Trophoblast cell (in vitro differentiated cells and primary cell): ENCODE results near the gene PSMG3.

ENCODE experiments used
- DNase-seq, 2 donors: peaks; one replicate each; pipeline ENCODE4 v3.0.0-alpha.2; 2016
- H2AFZ ChIP-seq: 2 replicates; pipeline ENCODE4 v1.6.1; 2013; ENCODE audit warnings: low read length, moderate library complexity, mild to moderate bottlenecking; ENCODE audit not compliant: insufficient read depth, poor library complexity
- H2AK5ac ChIP-seq: 2 replicates; pipeline ENCODE4 v1.6.1; 2013; ENCODE audit warnings: mild to moderate bottlenecking, low read length
- H2BK120ac ChIP-seq: 2 replicates; pipeline ENCODE4 v1.6.1; 2013; ENCODE audit warnings: low read length, mild to moderate bottlenecking, moderate library complexity; ENCODE audit not compliant: insufficient read depth, poor library complexity
- H2BK12ac ChIP-seq: 2 replicates; pipeline ENCODE4 v1.6.1; 2013; ENCODE audit warnings: mild to moderate bottlenecking, low read length, moderate library complexity
- H2BK5ac ChIP-seq: 2 replicates; pipeline ENCODE4 v1.6.1; 2013; ENCODE audit warnings: low read length, low read depth, moderate library complexity, mild to moderate bottlenecking; ENCODE audit not compliant: poor library complexity
- H3K14ac ChIP-seq: 2 replicates; pipeline ENCODE4 v1.6.1; 2013; ENCODE audit warnings: mild to moderate bottlenecking, low read length
- H3K18ac ChIP-seq: 2 replicates; pipeline ENCODE4 v1.6.1; 2013; ENCODE audit warnings: mild to moderate bottlenecking, low read length
- H3K23ac ChIP-seq: 2 replicates; pipeline ENCODE4 v1.6.1; 2013; ENCODE audit warnings: low read length
- H3K27ac ChIP-seq: 2 replicates; pipeline ENCODE4 v1.5.1; 2013; ENCODE audit warnings: low read depth, mild to moderate bottlenecking, inconsistent platforms, low read length, moderate library complexity
- H3K27me3 ChIP-seq: 2 replicates; pipeline ENCODE4 v1.6.1; 2013; ENCODE audit warnings: inconsistent platforms, mild to moderate bottlenecking, low read length, moderate library complexity; ENCODE audit not compliant: insufficient read depth
- H3K36me3 ChIP-seq, 2 experiments: 1 replicate in 1 of 2; 2 replicates in 1 of 2; pipeline ENCODE4 v1.6.1; 2013; ENCODE audit warnings: low read length in 2 of 2, mild to moderate bottlenecking in 2 of 2, moderate library complexity in 1 of 2; ENCODE audit not compliant: insufficient read depth in 2 of 2, control insufficient read depth in 1 of 2
- H3K4ac ChIP-seq: 2 replicates; pipeline ENCODE4 v1.6.1; 2013; ENCODE audit warnings: low read depth, mild to moderate bottlenecking, low read length, moderate library complexity
- H3K4me1 ChIP-seq, 2 experiments: 1 replicate in 1 of 2; 2 replicates in 1 of 2; pipeline ENCODE4 v1.6.1; 2013; ENCODE audit warnings: low read length in 2 of 2, mild to moderate bottlenecking in 2 of 2, moderate library complexity in 1 of 2; ENCODE audit not compliant: insufficient read depth in 2 of 2, control insufficient read depth in 1 of 2
- H3K4me2 ChIP-seq: 2 replicates; pipeline ENCODE4 v1.6.1; 2013; ENCODE audit warnings: inconsistent platforms, mild to moderate bottlenecking, low read length, moderate library complexity
- H3K4me3 ChIP-seq: 2 replicates; pipeline ENCODE4 v1.5.1; 2013; ENCODE audit warnings: mild to moderate bottlenecking, low read depth, low read length, inconsistent platforms
- H3K79me1 ChIP-seq: one replicate; pipeline ENCODE4 v1.6.1; 2013; ENCODE audit warnings: low read length
- H3K79me2 ChIP-seq: 2 replicates; pipeline ENCODE4 v1.6.1; 2013; ENCODE audit warnings: low read length, mild to moderate bottlenecking; ENCODE audit not compliant: control insufficient read depth, insufficient read depth, poor library complexity
- H3K9ac ChIP-seq: 2 replicates; pipeline ENCODE4 v1.6.1; 2013; ENCODE audit warnings: mild to moderate bottlenecking, low read length
- H3K9me3 ChIP-seq: 2 replicates; pipeline ENCODE4 v1.6.1; 2013; ENCODE audit warnings: low read depth, mild to moderate bottlenecking, control low read depth, inconsistent platforms, low read length; ENCODE audit not compliant: insufficient read depth
- H4K12ac ChIP-seq: 2 replicates; pipeline ENCODE4 v1.6.1; 2013; ENCODE audit warnings: low read depth, mild to moderate bottlenecking, low read length, moderate library complexity
- H4K8ac ChIP-seq: 2 replicates; pipeline ENCODE4 v1.6.1; 2013; ENCODE audit warnings: low read depth, mild to moderate bottlenecking, low read length, moderate library complexity
- H4K91ac ChIP-seq: one replicate; pipeline ENCODE4 v1.6.1; 2013; ENCODE audit warnings: low read depth, mild to moderate bottlenecking, low read length, moderate library complexity
- WGBS: extraction: QIAGEN DNeasy Blood & Tissue Kit; methylation state at CpG from one replicate; pipeline ENCODE4 v1.1.7; 2013; ENCODE audit warnings: missing lambda C conversion rate; ENCODE audit not compliant: insufficient read length, insufficient coverage; ENCODE audit errors: extremely low coverage; 5-methylcytosine and 5-hydroxymethylcytosine counted together

PSMG3 gene

DNA sequence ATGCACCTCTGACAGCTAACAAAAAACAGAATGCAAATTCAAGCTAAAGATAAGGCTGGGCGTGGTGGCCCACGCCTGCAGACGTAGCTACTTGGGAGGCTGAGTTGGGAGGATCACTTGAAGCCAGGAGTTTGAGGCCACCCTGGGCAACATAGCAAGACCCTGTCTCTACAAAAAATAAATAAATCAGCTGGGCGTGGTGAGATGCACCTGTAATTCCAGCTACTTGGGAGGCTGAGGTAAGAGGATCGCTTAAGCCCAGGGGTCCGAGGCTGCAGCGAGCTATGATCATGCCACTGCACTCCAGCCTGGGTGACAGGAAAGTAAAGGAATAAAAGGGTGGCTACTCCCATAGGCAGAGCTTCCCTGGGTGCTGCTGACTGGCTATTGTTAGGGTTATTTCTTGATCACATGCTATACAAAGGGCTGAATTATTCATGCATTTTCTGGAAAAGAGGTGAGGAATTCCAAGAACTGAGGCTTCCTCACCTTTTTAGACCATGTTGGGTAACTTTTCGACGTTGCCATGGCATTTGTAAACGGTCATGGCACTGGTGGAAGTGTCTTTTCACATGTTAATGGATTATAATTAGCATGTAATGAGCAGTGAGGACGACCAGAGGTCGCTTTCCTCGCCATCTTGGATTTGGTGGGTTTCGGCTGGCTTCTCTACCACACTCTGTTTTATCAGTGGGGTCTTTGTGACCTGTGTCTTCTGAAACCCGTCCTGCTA, 6.9 kb upstream of the PSMG3 start:
- H4K91ac ChIP-seq = no peak overlapping the region
- H4K12ac ChIP-seq = no peak overlapping the region
- H4K8ac ChIP-seq = no peak overlapping the region
- no peaks in the 10 kb centered on the region for H3K27me3 ChIP-seq
- no peaks in the 10 kb centered on the region for H3K36me3 ChIP-seq
- no peaks in the 10 kb centered on the region for H3K79me1 ChIP-seq
- no peak overlapping the region for H2AFZ ChIP-seq
- H3K9me3 ChIP-seq = peaks cover under 1% of the 10 kb centered on the region
- H3K14ac ChIP-seq = no peak overlapping the region
- no peak overlapping the region for H3K4me3 ChIP-seq
- no peak overlapping the region for H3K9ac ChIP-seq
- H3K4me2 ChIP-seq = no peak overlapping the region
- H3K23ac ChIP-seq = no peak overlapping the region
- peaks cover 3 to 12% of the 10 kb centered on the region in 2 experiments for H3K4me1 ChIP-seq
- H3K18ac ChIP-seq = no peak overlapping the region
- H2BK5ac ChIP-seq = no peak overlapping the region
- no peak overlapping the region for H2BK120ac ChIP-seq
- no peak overlapping the region for H3K4ac ChIP-seq
- no CpG with 5 or more reads among the region's 15 CpGs for WGBS
- no peak for DNase-seq
- no peaks in the 10 kb centered on the region for H3K79me2 ChIP-seq
- no peak overlapping the region for H3K27ac ChIP-seq
- no peak overlapping the region for H2BK12ac ChIP-seq
- H2AK5ac ChIP-seq = no peak overlapping the region

DNA sequence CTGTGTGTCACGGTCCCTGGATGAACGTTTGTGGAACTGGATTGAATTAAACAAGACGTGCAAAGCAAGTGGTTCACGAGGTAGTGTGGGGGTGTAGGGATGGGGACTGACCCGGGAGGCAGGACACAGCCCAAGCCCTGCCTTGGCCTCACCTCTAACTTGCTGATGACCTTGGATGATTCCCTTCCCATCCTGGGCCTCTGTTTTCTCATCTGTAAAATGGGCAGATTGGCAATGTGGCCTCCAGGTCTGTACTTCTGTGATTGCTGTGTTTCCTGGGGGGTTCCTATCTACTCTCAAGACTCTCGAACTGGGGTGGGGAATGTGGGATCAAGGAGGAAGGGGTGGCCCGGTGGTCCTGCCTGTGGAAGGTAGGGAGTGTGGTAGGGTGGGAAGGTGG, 6.0 kb upstream of the PSMG3 start:
- H3K23ac ChIP-seq = no peak overlapping the region
- no peak overlapping the region for H2BK5ac ChIP-seq
- no peaks in the 10 kb centered on the region for H3K27me3 ChIP-seq
- WGBS = no CpG with 5 or more reads among the region's 7 CpGs
- no peak overlapping the region for H3K27ac ChIP-seq
- H3K9me3 ChIP-seq = no peaks in the 10 kb centered on the region
- H2BK120ac ChIP-seq = no peak overlapping the region
- no peak overlapping the region for H2BK12ac ChIP-seq
- no peak overlapping the region for H3K4ac ChIP-seq
- peaks cover 3 to 14% of the 10 kb centered on the region in 2 experiments for H3K4me1 ChIP-seq
- H3K9ac ChIP-seq = no peak overlapping the region
- no peak overlapping the region for H3K4me3 ChIP-seq
- no peak overlapping the region for H2AK5ac ChIP-seq
- H3K79me1 ChIP-seq = no peaks in the 10 kb centered on the region
- no peak overlapping the region for H3K18ac ChIP-seq
- no peak overlapping the region for H4K12ac ChIP-seq
- peak overlapping the region; percentile 2 for H4K91ac ChIP-seq
- H4K8ac ChIP-seq = no peak overlapping the region
- H3K4me2 ChIP-seq = no peak overlapping the region
- no peaks in the 10 kb centered on the region for H3K36me3 ChIP-seq
- DNase-seq = no peak
- H2AFZ ChIP-seq = no peak overlapping the region
- peak overlapping the region; percentile 3 for H3K14ac ChIP-seq
- no peaks in the 10 kb centered on the region for H3K79me2 ChIP-seq

DNA sequence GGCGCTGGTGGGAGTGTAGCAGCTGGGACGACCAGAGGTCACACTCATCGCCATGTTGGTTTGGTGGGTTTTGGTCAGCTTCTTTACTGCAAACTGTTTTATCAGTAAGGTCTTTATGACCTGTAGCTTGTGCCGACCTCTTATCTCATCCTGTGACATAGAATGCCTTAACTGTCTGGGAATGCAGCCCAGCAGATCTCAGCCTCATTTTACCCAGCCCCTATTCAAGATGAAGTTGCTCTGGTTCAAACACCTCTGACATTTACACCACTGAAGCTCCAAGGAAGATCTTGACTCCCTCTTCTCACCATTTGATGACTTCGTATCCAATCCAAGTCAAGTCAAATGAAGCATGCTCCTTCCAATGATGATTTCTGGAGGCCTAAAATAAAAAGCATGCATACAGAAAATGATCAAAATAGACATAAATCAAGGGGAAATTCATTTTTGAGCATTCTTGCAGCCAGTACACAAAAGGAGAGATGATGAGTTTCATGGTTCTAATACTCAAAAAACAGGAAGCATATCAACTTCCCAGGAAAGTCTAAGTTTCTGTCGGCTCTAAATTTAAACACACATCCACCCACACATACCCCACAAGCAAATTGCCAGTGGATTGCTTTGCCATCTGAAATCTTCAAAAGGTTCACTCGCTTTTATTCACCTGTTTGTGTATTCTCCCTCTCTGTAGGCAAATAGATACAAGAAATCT, 2.4 kb upstream of the PSMG3 start:
- Histone ChIP-seq H2AK5ac (no peak overlapping the region), H3K23ac (no peak overlapping the region), H2BK120ac (no peak overlapping the region), H4K91ac (no peak overlapping the region), H4K8ac (no peak overlapping the region), H2AFZ (no peak overlapping the region), H3K4me2 (no peak overlapping the region), H3K4ac (no peak overlapping the region), H3K18ac (no peak overlapping the region), H3K27me3 (no peaks in the 10 kb centered on the region), H3K79me2 (peaks cover 7% of the 10 kb centered on the region), H3K9me3 (no peaks in the 10 kb centered on the region), H3K36me3 (peaks cover 4 to 6% of the 10 kb centered on the region in 2 experiments), H3K4me1 (peaks cover 17 to 27% of the 10 kb centered on the region in 2 experiments), H3K27ac (peak overlapping the region; percentile 35), H4K12ac (no peak overlapping the region), H2BK12ac (no peak overlapping the region), H3K4me3 (no peak overlapping the region), H3K79me1 (peaks cover 10% of the 10 kb centered on the region), H3K14ac (no peak overlapping the region), H2BK5ac (no peak overlapping the region), H3K9ac (no peak overlapping the region)
- peak; percentile 61 to 75 for DNase-seq
- no CpG with 5 or more reads among the region's 7 CpGs for WGBS

DNA sequence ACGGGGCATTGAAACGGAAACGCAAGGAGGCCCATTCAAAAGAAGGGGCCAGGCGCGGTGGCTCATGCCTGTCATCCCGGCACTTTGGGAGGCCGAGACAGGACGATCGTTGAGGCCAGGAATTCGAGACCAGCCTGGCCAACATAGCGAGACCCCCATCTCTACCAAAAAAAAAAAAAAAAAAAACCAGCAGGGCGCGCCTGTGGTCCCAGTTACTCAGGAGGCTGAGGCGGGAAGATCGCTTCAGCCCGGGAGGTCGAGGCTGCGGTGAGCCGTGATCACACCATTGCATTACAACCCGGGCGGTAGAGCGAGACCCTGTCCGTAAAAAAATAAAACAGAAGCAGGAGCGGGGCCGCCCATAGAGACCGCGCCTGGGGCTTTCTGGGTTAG, 396 bp downstream of the PSMG3 start:
- H3K36me3 ChIP-seq = peaks cover 6 to 9% of the 10 kb centered on the region in 2 experiments
- peak overlapping the region; percentile 74 for H4K12ac ChIP-seq
- no peaks in the 10 kb centered on the region for H3K9me3 ChIP-seq
- no peak overlapping the region for H2BK12ac ChIP-seq
- H4K8ac ChIP-seq = peak overlapping the region; percentile 94
- peak overlapping the region; percentile 50 for H2AK5ac ChIP-seq
- no peaks in the 10 kb centered on the region for H3K27me3 ChIP-seq
- peak overlapping the region; percentile 76 for H3K4me3 ChIP-seq
- peak overlapping the region; percentile 87 for H3K9ac ChIP-seq
- H2AFZ ChIP-seq = peak overlapping the region; percentile 83
- H3K79me1 ChIP-seq = peaks cover 10% of the 10 kb centered on the region
- peak overlapping the region; percentile 30 for H4K91ac ChIP-seq
- H3K23ac ChIP-seq = no peak overlapping the region
- peak overlapping the region; percentile 72 for H3K4ac ChIP-seq
- H2BK120ac ChIP-seq = peak overlapping the region; percentile 53
- H3K18ac ChIP-seq = no peak overlapping the region
- WGBS = no CpG with 5 or more reads among the region's 27 CpGs
- H3K14ac ChIP-seq = peak overlapping the region; percentile 91
- no peak for DNase-seq
- peaks cover 19 to 25% of the 10 kb centered on the region in 2 experiments for H3K4me1 ChIP-seq
- H3K79me2 ChIP-seq = peaks cover 7% of the 10 kb centered on the region
- H3K4me2 ChIP-seq = peak overlapping the region; percentile 60
- peak overlapping the region; percentile 87 for H2BK5ac ChIP-seq
- no peak overlapping the region for H3K27ac ChIP-seq
